Measurements from ENCODE around the gene DPP10. TPM values are rescaled to one million over a fixed set of nuclear protein-coding genes. Genes with fewer than 3 reads are reported as not detected.

DPP10 gene
- total and polyA plus RNA-seq, 10 donors = 0.02 TPM; not detected in 9

GRCh38 chr2:114857196-114857595 is 414.8 kb downstream of the DPP10 start:
- 45 to 75% (median 67%) methylated on average over 1 of the region's 1 CpG for WGBS, 5 donors
- intact Hi-C loops (cut with DNase I; ENCODE audit: low total_unique reads) = no loop called here
- no peak overlapping the region for H3K27ac ChIP-seq
- H3K27me3 ChIP-seq (replicated peaks in 1 of 7) = no peaks in the 10 kb centered on the region
- no peak for DNase-seq
- no peak for TF ChIP-seq CTCF (IDR thresholded peaks at IDR 0.05 in 8 of 11, conservative IDR thresholded peaks at IDR 0.05 in 3 of 11)
- TF ChIP-seq POLR2A (IDR thresholded peaks at IDR 0.05) = no peak
- TF ChIP-seq POLR2AphosphoS5 (IDR thresholded peaks at IDR 0.05) = no peak
- H3K4me1 ChIP-seq = no peaks in the 10 kb centered on the region
- H3K36me3 ChIP-seq = no peaks in the 10 kb centered on the region
- no peak overlapping the region for H3K4me3 ChIP-seq
- no peaks in the 10 kb centered on the region for H3K9me3 ChIP-seq

DNA sequence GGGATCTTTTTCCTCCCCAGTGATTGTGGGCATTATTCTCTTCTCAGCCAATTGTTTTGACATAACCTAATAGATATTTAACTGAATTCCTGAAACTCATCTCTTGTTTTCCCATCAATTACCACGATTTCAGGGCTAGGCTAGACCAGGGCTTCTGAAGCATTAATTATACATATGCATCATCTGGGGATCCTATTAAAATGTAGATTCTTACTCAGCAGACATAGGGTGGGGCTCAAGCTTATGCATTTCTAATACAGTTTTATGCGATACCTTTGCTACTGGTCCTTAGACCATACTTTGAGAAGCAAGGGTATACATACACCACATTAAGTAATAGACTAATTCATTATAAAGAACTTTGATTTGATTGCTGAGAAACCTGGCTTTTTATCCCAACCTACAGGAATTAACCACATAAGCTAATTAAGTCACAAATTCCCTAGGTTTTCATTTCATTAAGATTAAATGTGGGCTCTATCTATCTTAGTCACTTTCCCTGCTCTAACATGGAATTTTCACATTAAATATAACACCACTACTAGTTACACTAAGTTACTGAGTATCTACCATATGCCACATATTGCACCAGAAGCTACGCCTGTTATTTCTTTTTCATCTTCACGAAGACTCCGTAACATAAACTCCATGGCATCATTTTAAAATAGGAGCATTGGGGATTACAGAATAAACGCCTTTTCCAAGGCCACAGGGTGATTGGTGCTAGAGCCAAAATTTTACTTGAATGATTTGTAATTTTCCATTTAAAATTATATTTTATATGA is 417.5 kb downstream of the DPP10 start:
- no peak overlapping the region for H3K4me3 ChIP-seq
- intact Hi-C loops (cut with DNase I; ENCODE audit: low total_unique reads) = no loop called here
- WGBS, 5 donors = 54 to 86% (median 69%) methylated on average over 6 of the region's 6 CpGs

GRCh38 chr2:114862243-114862642 is 419.8 kb downstream of the DPP10 start:
- Histone ChIP-seq H3K27me3 (replicated peaks in 1 of 7) (no peaks in the 10 kb centered on the region), H3K4me3 (no peak overlapping the region), H3K9me3 (peaks cover 0 to 4% (median 0%) of the 10 kb centered on the region in 8 donors)

More for the DNA sequence above, 417.5 kb downstream of the DPP10 start:
- Histone ChIP-seq H3K27ac (no peak overlapping the region), H3K27me3 (replicated peaks in 1 of 7) (no peaks in the 10 kb centered on the region), H3K36me3 (no peaks in the 10 kb centered on the region), H3K9me3 (peaks cover 0 to 2% (median 0%) of the 10 kb centered on the region in 8 donors), H3K4me1 (no peaks in the 10 kb centered on the region)
- no peak for TF ChIP-seq CTCF (IDR thresholded peaks at IDR 0.05 in 8 of 11, conservative IDR thresholded peaks at IDR 0.05 in 3 of 11)
- no peak for TF ChIP-seq POLR2AphosphoS5 (IDR thresholded peaks at IDR 0.05)
- no peak for TF ChIP-seq POLR2A (IDR thresholded peaks at IDR 0.05)
- DNase-seq = no peak

More at GRCh38 chr2:114862243-114862642, 419.8 kb downstream of the DPP10 start:
- TF ChIP-seq CTCF (IDR thresholded peaks at IDR 0.05 in 8 of 11, conservative IDR thresholded peaks at IDR 0.05 in 3 of 11) = no peak
- TF ChIP-seq POLR2AphosphoS5 (IDR thresholded peaks at IDR 0.05) = no peak
- TF ChIP-seq POLR2A (IDR thresholded peaks at IDR 0.05) = no peak
- H3K4me1 ChIP-seq = no peaks in the 10 kb centered on the region
- DNase-seq = no peak
- intact Hi-C loops (cut with DNase I; ENCODE audit: low total_unique reads) = no loop called here
- no peaks in the 10 kb centered on the region for H3K36me3 ChIP-seq
- WGBS, 5 donors = 60 to 91% (median 73%) methylated on average over 1 of the region's 1 CpG
- no peak overlapping the region for H3K27ac ChIP-seq
